Regular cardiac myocyte (primary cell): ENCODE measurements around the gene A4GNT. TPM values are rescaled to one million over a fixed set of nuclear protein-coding genes. Genes with fewer than 3 reads are reported as not detected.

ENCODE experiments used
- total RNA-seq: library from RNA; depleted of rRNA; stranded (reverse); fragments of >200 nt; gene quantifications from 2 replicates; pipeline ENCODE4 v1.2.3, GENCODE V29; 2014

A4GNT gene
- not detected in 2 replicates for total RNA-seq

DNA sequence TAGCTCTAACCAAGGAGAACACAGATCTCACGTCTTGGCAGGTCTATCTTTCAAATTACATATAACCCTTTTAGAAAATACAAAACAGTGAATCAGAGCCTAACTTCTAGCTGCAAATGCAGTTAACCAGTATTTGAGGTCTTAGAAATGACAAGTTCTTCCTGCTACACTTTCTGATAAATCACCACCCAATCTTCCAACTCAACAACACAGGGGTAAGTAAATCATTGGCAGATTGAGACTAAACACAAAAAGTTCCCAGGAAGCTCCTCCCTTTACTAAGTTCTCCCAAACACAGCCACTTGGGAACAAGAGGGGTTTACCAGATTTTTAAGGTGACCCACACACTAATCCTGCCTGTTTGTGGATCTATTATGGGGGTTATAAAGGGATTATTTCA lies at the start of gene A4GNT:
Gene A4GNT (minus strand): TSS at position 152 of the 400 bp plus-strand sequence. CDS start 1,134 bp downstream, outside the sequence.

GRCh38 chr3:138174421-138175131 lies 42.4 kb upstream of the A4GNT start, which contains the start of gene DBR1:
TSS of gene DBR1 (minus strand) at chr3:138174921. CDS start at chr3:138174795, 126 bp downstream.

DNA sequence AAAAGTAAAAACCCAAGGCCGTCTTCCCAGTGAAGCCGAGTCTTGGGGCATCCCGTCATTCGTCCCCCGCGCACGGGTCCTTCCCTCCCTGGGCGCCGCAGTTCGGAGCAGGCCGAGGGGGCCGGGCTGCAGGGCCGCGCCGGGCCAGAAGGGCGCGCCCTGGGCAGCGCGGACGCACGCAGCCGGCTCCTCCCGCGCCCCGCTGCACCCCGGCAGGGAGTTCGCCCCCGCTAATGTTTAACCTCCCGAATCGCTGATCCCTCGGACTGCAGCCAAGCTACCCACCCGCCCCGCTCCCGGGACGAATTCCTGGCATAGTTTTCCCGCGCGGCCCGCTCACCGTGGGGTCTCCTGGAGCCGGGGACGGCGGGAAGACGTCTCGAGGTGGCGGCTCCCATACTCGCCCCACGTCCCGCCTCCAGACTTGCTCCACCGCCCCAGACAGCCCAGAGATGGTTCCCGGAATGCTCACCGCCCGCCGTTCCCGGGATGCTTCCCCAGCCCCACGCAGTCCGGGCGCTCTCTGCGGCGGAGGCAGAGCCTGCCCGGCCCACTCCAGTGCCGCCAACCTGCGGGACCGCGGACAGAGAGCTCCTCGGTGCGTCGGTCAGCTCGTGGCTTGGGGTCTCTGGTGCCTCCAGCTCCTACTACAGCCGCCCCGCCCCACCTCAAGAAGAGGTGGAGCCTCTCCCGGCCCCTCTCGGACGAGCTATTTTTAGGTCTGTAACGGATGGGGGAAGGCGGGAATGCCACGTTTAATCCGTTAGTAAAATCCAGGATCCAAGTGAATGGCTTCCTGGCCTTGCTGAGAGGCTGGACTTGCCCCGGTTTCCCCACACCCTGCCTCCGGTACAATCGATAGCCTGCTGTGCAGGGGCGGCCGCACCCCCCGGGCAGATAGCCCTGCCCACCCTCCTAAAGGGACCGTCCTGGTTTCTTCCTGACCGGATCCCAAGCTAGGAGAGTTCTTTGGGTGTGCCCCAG lies 16.9 kb downstream of the A4GNT start, which contains the start of gene DZIP1L:
Gene DZIP1L (minus strand): TSS at position 621 of the 984 bp plus-strand sequence. CDS start 11,637 bp downstream, outside the sequence.

Other genes starting within 250 kb of the A4GNT start
- not detected in 2 replicates for gene CLDN18, start 122.2 kb downstream of the A4GNT start, total RNA-seq
- 22.0 and 28.5 TPM in 2 replicates for gene DZIP1L, start 16.8 kb downstream of the A4GNT start, total RNA-seq
- 14.7 and 22.2 TPM in 2 replicates for gene DBR1, start 42.5 kb upstream of the A4GNT start, total RNA-seq
- gene ARMC8, start 54.9 kb upstream of the A4GNT start, total RNA-seq, result 50.2 and 51.6 TPM in 2 replicates
- not detected in 2 replicates for gene NME9, start 197.5 kb upstream of the A4GNT start, total RNA-seq
- gene MRAS, start 216.2 kb upstream of the A4GNT start, total RNA-seq, result 25.9 and 33.8 TPM in 2 replicates